Measurements from ENCODE around the gene PPP2R2C. TPM values are rescaled to one million over a fixed set of nuclear protein-coding genes. Genes with fewer than 3 reads are reported as not detected.

Gene PPP2R2C
- total and polyA plus RNA-seq, 2 experiments from 2014 or later = not detected

DNA sequence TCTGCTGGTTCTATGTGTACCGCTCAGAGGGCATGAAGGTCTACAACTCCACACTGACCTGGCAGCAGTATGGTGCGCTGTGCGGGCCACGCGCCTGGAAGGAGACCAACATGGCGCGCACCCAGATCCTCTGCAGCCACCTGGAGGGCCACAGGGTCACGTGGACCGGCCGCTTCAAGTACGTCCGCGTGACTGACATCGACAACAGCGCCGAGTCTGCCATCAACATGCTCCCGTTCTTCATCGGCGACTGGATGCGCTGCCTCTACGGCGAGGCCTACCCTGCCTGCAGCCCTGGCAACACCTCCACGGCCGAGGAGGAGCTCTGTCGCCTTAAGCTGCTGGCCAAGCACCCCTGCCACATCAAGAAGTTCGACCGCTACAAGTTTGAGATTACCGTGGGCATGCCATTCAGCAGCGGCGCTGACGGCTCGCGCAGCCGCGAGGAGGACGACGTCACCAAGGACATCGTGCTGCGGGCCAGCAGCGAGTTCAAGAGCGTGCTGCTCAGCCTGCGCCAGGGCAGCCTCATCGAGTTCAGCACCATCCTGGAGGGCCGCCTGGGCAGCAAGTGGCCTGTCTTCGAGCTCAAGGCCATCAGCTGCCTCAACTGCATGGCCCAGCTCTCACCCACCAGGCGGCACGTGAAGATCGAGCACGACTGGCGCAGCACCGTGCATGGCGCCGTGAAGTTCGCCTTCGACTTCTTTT lies 170.5 kb downstream of the PPP2R2C start:
- TF ChIP-seq EZH2phosphoT487 (IDR thresholded peaks at IDR 0.05; ENCODE audit: insufficient read depth, low read depth) = no peak
- no peak for TF ChIP-seq EZH2 (IDR thresholded peaks at IDR 0.05; ENCODE audit: insufficient read depth, poor library complexity, severe bottlenecking)
- H3F3A ChIP-seq (ENCODE audit: insufficient read depth) = no peaks in the 10 kb centered on the region
- H3K36me3 ChIP-seq (ENCODE audit: low read depth) = no peaks in the 10 kb centered on the region
- H2AFZ ChIP-seq = no peak overlapping the region
- H4K20me1 ChIP-seq (ENCODE audit: insufficient read depth) = no peaks in the 10 kb centered on the region
- no peaks in the 10 kb centered on the region for H3K79me2 ChIP-seq (ENCODE audit: insufficient read depth)
- no peak for DNase-seq
- in situ Hi-C loops (cut with MboI) = no loop called here
- H3K4me1 ChIP-seq (ENCODE audit: insufficient read depth) = no peaks in the 10 kb centered on the region
- no peak overlapping the region for H3K9ac ChIP-seq
- H3K9me3 ChIP-seq (ENCODE audit: low read depth) = no peaks in the 10 kb centered on the region
- no peaks in the 10 kb centered on the region for H3K9me2 ChIP-seq (ENCODE audit: insufficient read depth)
- 94 to 95% methylated on average over 49 to 55 of the region's 55 CpGs for WGBS, 2 experiments (ENCODE audit: low coverage in 1 of 2, low lambda C conversion rate in 2 of 2, missing lambda C conversion rate in 2 of 2)
- no peak overlapping the region for H3K4me3 ChIP-seq
- no peak overlapping the region for H3K4me2 ChIP-seq (ENCODE audit: unreplicated experiment)
- peaks cover 7% of the 10 kb centered on the region; the same call in 1 of the 2 replicates for H3K27me3 ChIP-seq (replicated peaks; ENCODE audit: insufficient read depth)
- H3K27ac ChIP-seq = no peak overlapping the region

DNA sequence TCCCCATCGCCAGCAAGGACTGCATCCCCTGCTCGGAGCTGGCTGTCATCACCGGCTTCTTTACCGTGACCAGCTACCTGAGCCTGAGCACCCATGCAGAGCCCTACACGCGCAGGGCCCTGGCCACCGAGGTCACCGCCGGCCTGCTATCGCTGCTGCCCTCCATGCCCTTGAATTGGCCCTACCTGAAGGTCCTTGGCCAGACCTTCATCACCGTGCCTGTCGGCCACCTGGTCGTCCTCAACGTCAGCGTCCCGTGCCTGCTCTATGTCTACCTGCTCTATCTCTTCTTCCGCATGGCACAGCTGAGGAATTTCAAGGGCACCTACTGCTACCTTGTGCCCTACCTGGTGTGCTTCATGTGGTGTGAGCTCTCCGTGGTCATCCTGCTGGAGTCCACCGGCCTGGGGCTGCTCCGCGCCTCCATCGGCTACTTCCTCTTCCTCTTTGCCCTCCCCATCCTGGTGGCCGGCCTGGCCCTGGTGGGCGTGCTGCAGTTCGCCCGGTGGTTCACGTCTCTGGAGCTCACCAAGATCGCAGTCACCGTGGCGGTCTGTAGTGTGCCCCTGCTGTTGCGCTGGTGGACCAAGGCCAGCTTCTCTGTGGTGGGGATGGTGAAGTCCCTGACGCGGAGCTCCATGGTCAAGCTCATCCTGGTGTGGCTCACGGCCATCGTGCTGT lies 171.2 kb downstream of the PPP2R2C start:
- Histone ChIP-seq H3K36me3 (ENCODE audit: low read depth) (no peaks in the 10 kb centered on the region), H3K4me2 (ENCODE audit: unreplicated experiment) (no peak overlapping the region)
- WGBS, 2 experiments (ENCODE audit: low coverage in 1 of 2, low lambda C conversion rate in 2 of 2, missing lambda C conversion rate in 2 of 2) = 92 to 94% methylated on average over 34 to 35 of the region's 35 CpGs

DNA sequence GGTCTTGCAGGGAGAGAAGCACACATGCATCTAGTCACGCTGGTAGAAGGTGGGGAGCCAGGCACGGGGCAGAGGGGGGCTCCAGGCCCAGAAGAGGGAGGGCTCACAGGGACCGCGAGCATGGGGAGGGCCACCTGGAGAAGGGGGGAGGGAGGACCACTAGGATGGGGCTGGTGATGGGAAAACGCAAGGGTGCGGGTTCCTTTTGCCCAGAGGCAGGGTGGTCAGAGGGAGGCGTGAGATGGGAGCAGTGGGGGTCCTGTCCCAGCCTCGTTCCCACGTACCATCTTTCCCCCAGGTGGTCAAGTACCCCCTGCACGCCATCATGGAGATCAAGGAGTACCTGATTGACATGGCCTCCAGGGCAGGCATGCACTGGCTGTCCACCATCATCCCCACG lies 172.1 kb downstream of the PPP2R2C start:
- Histone ChIP-seq H3K27me3 (replicated peaks; ENCODE audit: insufficient read depth) (no peaks in the 10 kb centered on the region), H3F3A (ENCODE audit: insufficient read depth) (no peaks in the 10 kb centered on the region), H3K4me2 (ENCODE audit: unreplicated experiment) (no peak overlapping the region), H3K9ac (no peak overlapping the region), H3K4me1 (ENCODE audit: insufficient read depth) (no peaks in the 10 kb centered on the region), H2AFZ (no peak overlapping the region), H4K20me1 (ENCODE audit: insufficient read depth) (no peaks in the 10 kb centered on the region), H3K4me3 (no peak overlapping the region), H3K79me2 (ENCODE audit: insufficient read depth) (no peaks in the 10 kb centered on the region), H3K9me3 (ENCODE audit: low read depth) (no peaks in the 10 kb centered on the region), H3K36me3 (ENCODE audit: low read depth) (no peaks in the 10 kb centered on the region), H3K27ac (no peak overlapping the region), H3K9me2 (ENCODE audit: insufficient read depth) (no peaks in the 10 kb centered on the region)
- in situ Hi-C loops (cut with MboI) = no loop called here
- WGBS, 2 experiments (ENCODE audit: low coverage in 1 of 2, low lambda C conversion rate in 2 of 2, missing lambda C conversion rate in 2 of 2) = 91 to 95% methylated on average over 6 to 11 of the region's 11 CpGs
- DNase-seq = no peak
- TF ChIP-seq EZH2 (IDR thresholded peaks at IDR 0.05; ENCODE audit: insufficient read depth, poor library complexity, severe bottlenecking) (no peak), EZH2phosphoT487 (IDR thresholded peaks at IDR 0.05; ENCODE audit: insufficient read depth, low read depth) (no peak)

More for the DNA sequence above, 171.2 kb downstream of the PPP2R2C start:
- no peak overlapping the region for H3K4me3 ChIP-seq
- no peak for DNase-seq
- H2AFZ ChIP-seq = no peak overlapping the region
- no peaks in the 10 kb centered on the region for H3K9me3 ChIP-seq (ENCODE audit: low read depth)
- in situ Hi-C loops (cut with MboI) = no loop called here
- H3K79me2 ChIP-seq (ENCODE audit: insufficient read depth) = no peaks in the 10 kb centered on the region
- H3K4me1 ChIP-seq (ENCODE audit: insufficient read depth) = no peaks in the 10 kb centered on the region
- no peaks in the 10 kb centered on the region for H4K20me1 ChIP-seq (ENCODE audit: insufficient read depth)
- no peak overlapping the region for H3K9ac ChIP-seq
- H3K9me2 ChIP-seq (ENCODE audit: insufficient read depth) = no peaks in the 10 kb centered on the region
- no peaks in the 10 kb centered on the region for H3F3A ChIP-seq (ENCODE audit: insufficient read depth)
- no peak for TF ChIP-seq EZH2phosphoT487 (IDR thresholded peaks at IDR 0.05; ENCODE audit: insufficient read depth, low read depth)
- TF ChIP-seq EZH2 (IDR thresholded peaks at IDR 0.05; ENCODE audit: insufficient read depth, poor library complexity, severe bottlenecking) = no peak
- 0 out of 2 replicates have a peak, but pooled peaks cover under 1% of the 10 kb centered on the region for H3K27me3 ChIP-seq (replicated peaks; ENCODE audit: insufficient read depth)
- H3K27ac ChIP-seq = no peak overlapping the region

DNA sequence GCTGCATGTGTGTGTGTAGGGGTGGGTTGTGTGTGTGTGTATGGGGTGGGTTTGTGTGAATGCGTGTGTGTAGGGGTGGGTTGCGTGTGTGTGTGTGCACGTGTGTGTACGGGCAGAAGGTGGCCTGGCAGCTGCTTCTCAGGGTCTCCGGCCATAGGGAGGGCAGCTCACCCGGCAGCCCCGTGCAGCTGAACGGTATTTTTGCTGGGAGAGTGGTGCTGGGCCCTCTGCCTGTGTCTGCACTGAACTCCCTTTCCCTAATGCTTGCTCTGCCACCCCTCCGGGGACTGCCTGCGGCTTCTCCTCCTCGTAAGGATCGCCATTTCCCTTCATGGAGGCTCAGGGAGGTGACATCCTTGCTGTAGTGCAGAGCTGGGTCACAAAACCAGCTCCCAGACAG lies 172.5 kb downstream of the PPP2R2C start:
- H3K27ac ChIP-seq = no peak overlapping the region
- H3K27me3 ChIP-seq (replicated peaks; ENCODE audit: insufficient read depth) = no peaks in the 10 kb centered on the region
- in situ Hi-C loops (cut with MboI) = no loop called here
- H3K9ac ChIP-seq = no peak overlapping the region
- WGBS, 2 experiments (ENCODE audit: low coverage in 1 of 2, low lambda C conversion rate in 2 of 2, missing lambda C conversion rate in 2 of 2) = 88 to 92% methylated on average over 4 to 12 of the region's 12 CpGs
- H3K9me2 ChIP-seq (ENCODE audit: insufficient read depth) = no peaks in the 10 kb centered on the region
- no peak overlapping the region for H2AFZ ChIP-seq
- DNase-seq = no peak
- no peak overlapping the region for H3K4me2 ChIP-seq (ENCODE audit: unreplicated experiment)
- H3F3A ChIP-seq (ENCODE audit: insufficient read depth) = no peaks in the 10 kb centered on the region
- no peaks in the 10 kb centered on the region for H3K36me3 ChIP-seq (ENCODE audit: low read depth)
- TF ChIP-seq EZH2 (IDR thresholded peaks at IDR 0.05; ENCODE audit: insufficient read depth, poor library complexity, severe bottlenecking) (no peak), EZH2phosphoT487 (IDR thresholded peaks at IDR 0.05; ENCODE audit: insufficient read depth, low read depth) (no peak)
- H3K4me3 ChIP-seq = no peak overlapping the region
- no peaks in the 10 kb centered on the region for H3K4me1 ChIP-seq (ENCODE audit: insufficient read depth)
- H3K79me2 ChIP-seq (ENCODE audit: insufficient read depth) = no peaks in the 10 kb centered on the region
- H3K9me3 ChIP-seq (ENCODE audit: low read depth) = no peaks in the 10 kb centered on the region
- no peaks in the 10 kb centered on the region for H4K20me1 ChIP-seq (ENCODE audit: insufficient read depth)
